Ectodermal cell (in vitro differentiated cells): ENCODE measurements around the gene FOXF1.

Source experiments
- H3K27ac ChIP-seq: 2 replicates; pipeline ENCODE4 v1.7.0; 2013; ENCODE audit warnings: mild to moderate bottlenecking, low read depth, low read length; ENCODE audit not compliant: insufficient read depth, poor library complexity, severe bottlenecking
- H3K27me3 ChIP-seq: 2 replicates; pipeline ENCODE4 v1.7.0; 2013; ENCODE audit warnings: mild to moderate bottlenecking, low read length; ENCODE audit not compliant: insufficient read depth, control insufficient read depth, poor library complexity, severe bottlenecking
- H3K36me3 ChIP-seq: one replicate; pipeline ENCODE4 v1.7.0; 2013; ENCODE audit warnings: low read length; ENCODE audit not compliant: control insufficient read depth, insufficient read depth
- H3K4me1 ChIP-seq: one replicate; pipeline ENCODE4 v1.7.0; 2013; ENCODE audit warnings: low read length; ENCODE audit not compliant: control insufficient read depth, insufficient read depth
- H3K4me3 ChIP-seq: 2 replicates; pipeline ENCODE4 v1.7.0; 2013; ENCODE audit warnings: low read depth, low read length, control low read depth; ENCODE audit not compliant: insufficient read depth
- H3K9me3 ChIP-seq: 2 replicates; pipeline ENCODE4 v1.7.0; 2013; ENCODE audit warnings: mild to moderate bottlenecking, low read length, moderate library complexity; ENCODE audit not compliant: control insufficient read depth
- WGBS, 2 experiments: methylation state at CpG; one replicate each; pipeline ENCODE4 v1.1.7; 2013; ENCODE audit warnings: missing lambda C conversion rate in 2 of 2; 5-methylcytosine and 5-hydroxymethylcytosine counted together

Gene FOXF1

GRCh38 chr16:86546638-86547013, 36.3 kb downstream of the FOXF1 start:
- no peaks in the 10 kb centered on the region for H3K4me1 ChIP-seq
- 94 to 95% methylated on average over 8 of the region's 8 CpGs for WGBS, 2 experiments
- H3K27me3 ChIP-seq, result no peaks in the 10 kb centered on the region
- peaks cover 14% of the 10 kb centered on the region for H3K36me3 ChIP-seq
- H3K9me3 ChIP-seq, result no peaks in the 10 kb centered on the region
- no peak overlapping the region for H3K27ac ChIP-seq
- no peak overlapping the region for H3K4me3 ChIP-seq

GRCh38 chr16:86547286-86547685, 37.0 kb downstream of the FOXF1 start:
- WGBS, 2 experiments, result 95 to 96% methylated on average over 11 of the region's 11 CpGs
- peaks cover 9% of the 10 kb centered on the region for H3K36me3 ChIP-seq

GRCh38 chr16:86549076-86549892, 39.0 kb downstream of the FOXF1 start:
- no peak overlapping the region for H3K27ac ChIP-seq
- 82 to 85% methylated on average over 8 of the region's 8 CpGs for WGBS, 2 experiments
- H3K4me1 ChIP-seq, result no peaks in the 10 kb centered on the region
- peaks cover 9% of the 10 kb centered on the region for H3K36me3 ChIP-seq
- H3K27me3 ChIP-seq, result no peaks in the 10 kb centered on the region
- no peak overlapping the region for H3K4me3 ChIP-seq
- no peaks in the 10 kb centered on the region for H3K9me3 ChIP-seq

More at GRCh38 chr16:86547286-86547685, 37.0 kb downstream of the FOXF1 start:
- Histone ChIP-seq H3K27ac (no peak overlapping the region), H3K27me3 (no peaks in the 10 kb centered on the region), H3K9me3 (no peaks in the 10 kb centered on the region), H3K4me3 (no peak overlapping the region), H3K4me1 (no peaks in the 10 kb centered on the region)

- WGBS, 2 experiments, result 95 to 96% methylated on average over 7 of the region's 7 CpGs
- Histone ChIP-seq H3K4me3 (no peak overlapping the region), H3K4me1 (no peaks in the 10 kb centered on the region), H3K27me3 (no peaks in the 10 kb centered on the region), H3K36me3 (peaks cover 9% of the 10 kb centered on the region), H3K9me3 (no peaks in the 10 kb centered on the region), H3K27ac (no peak overlapping the region)
Measured at GRCh38 chr16:86549893-86550190, 39.5 kb downstream of the FOXF1 start.

DNA sequence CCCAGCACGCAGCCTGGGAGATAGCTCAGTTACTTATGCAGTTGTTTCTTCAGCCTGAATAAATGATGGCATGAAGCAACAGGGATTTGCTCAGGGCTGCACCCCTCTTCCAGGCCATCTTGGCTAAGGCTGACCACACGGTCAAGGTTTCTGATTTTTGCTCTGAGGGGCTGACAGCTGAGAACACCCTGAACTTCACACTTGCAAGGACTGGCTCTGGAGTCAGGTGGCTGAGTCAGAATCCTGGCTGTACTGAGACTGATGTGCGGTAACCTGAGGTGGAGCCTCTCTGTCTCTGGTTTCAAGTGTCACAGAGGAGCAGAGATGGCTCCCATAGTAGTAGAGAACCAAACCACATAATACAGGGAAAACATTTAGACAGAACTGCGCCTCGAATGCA, 40.0 kb downstream of the FOXF1 start:
- Histone ChIP-seq H3K4me3 (no peak overlapping the region), H3K36me3 (peaks cover 9% of the 10 kb centered on the region)
- WGBS, 2 experiments, result 96 to 97% methylated on average over 5 of the region's 5 CpGs

GRCh38 chr16:86553356-86553755, 43.0 kb downstream of the FOXF1 start:
- Histone ChIP-seq H3K9me3 (no peaks in the 10 kb centered on the region), H3K27ac (no peak overlapping the region), H3K4me1 (no peaks in the 10 kb centered on the region), H3K27me3 (peaks cover 6% of the 10 kb centered on the region), H3K36me3 (peaks cover 3% of the 10 kb centered on the region), H3K4me3 (no peak overlapping the region)
- WGBS, 2 experiments, result 95 to 96% methylated on average over 22 of the region's 22 CpGs

More for the DNA sequence above, 40.0 kb downstream of the FOXF1 start:
- Histone ChIP-seq H3K27ac (no peak overlapping the region), H3K27me3 (no peaks in the 10 kb centered on the region), H3K9me3 (no peaks in the 10 kb centered on the region), H3K4me1 (no peaks in the 10 kb centered on the region)

- WGBS, 2 experiments, result 9 to 10% methylated on average over 10 of the region's 10 CpGs
- H3K36me3 ChIP-seq, result peaks cover under 1% of the 10 kb centered on the region
- no peaks in the 10 kb centered on the region for H3K4me1 ChIP-seq
- H3K27me3 ChIP-seq, result peaks cover 8% of the 10 kb centered on the region
- peak overlapping the region; percentile 79 for H3K4me3 ChIP-seq
- no peaks in the 10 kb centered on the region for H3K9me3 ChIP-seq
- peak overlapping the region; percentile 87 for H3K27ac ChIP-seq
Measured at GRCh38 chr16:86554599-86554916, 44.2 kb downstream of the FOXF1 start.

GRCh38 chr16:86554917-86555703, 44.8 kb downstream of the FOXF1 start, which contains the start of gene MTHFSD:
Gene MTHFSD (minus strand): TSS chr16:86555235. CDS start chr16:86555184, 51 bp downstream.
- Histone ChIP-seq H3K27ac (peak within 1 kb of the TSS; percentile 87), H3K27me3 (peaks cover 8% of the 10 kb centered on the region), H3K36me3 (no peaks in the 10 kb centered on the region), H3K9me3 (no peaks in the 10 kb centered on the region), H3K4me3 (peak within 1 kb of the TSS; percentile 79), H3K4me1 (no peaks in the 10 kb centered on the region)
- 7% methylated on average over 70 of the region's 70 CpGs for WGBS, 2 experiments

DNA sequence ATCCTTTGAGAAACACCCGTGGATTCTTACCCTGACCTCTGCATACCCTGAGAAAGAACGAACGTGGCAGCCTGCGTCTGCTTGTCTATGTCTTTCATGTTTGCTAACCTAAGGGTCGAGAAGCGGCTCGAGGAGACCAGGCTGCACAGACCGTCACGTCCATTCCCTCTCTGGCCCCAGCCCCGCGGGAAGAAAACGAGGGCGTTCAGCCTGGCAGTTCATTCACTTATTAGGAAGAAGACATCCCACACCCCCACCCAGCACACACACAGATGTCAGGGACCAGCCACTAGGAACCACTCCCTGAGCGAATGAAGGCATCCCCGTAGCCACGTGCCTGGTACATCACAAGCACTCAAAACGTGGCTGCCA, 45.4 kb downstream of the FOXF1 start:
- no peaks in the 10 kb centered on the region for H3K9me3 ChIP-seq
- H3K27ac ChIP-seq, result no peak overlapping the region
- WGBS, 2 experiments, result 67 to 68% methylated on average over 17 of the region's 17 CpGs
- no peaks in the 10 kb centered on the region for H3K4me1 ChIP-seq
- no peaks in the 10 kb centered on the region for H3K36me3 ChIP-seq
- peak overlapping the region; percentile 79 for H3K4me3 ChIP-seq
- H3K27me3 ChIP-seq, result peaks cover 8% of the 10 kb centered on the region

DNA sequence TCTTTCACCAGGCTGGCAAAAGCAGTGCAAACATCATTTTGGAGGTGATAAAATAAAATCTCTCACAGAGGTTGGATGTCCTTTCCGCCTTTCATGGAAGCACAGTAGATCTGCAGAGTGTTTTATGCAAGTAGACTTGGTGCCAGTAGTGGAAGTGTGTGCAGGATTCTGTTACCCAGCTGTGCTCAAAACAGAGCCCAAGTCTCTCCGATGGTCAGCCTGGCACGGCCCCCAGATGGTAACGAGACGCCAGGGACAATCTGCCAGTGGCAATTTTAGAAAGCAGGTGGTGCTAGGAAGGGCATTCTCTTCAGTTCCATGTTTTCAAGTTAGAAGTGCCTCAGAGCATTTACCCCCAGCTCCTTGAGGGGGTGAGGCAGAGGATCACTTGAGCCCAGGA, 46.2 kb downstream of the FOXF1 start:
- no peaks in the 10 kb centered on the region for H3K36me3 ChIP-seq
- no peaks in the 10 kb centered on the region for H3K4me1 ChIP-seq
- no peaks in the 10 kb centered on the region for H3K9me3 ChIP-seq
- no peak overlapping the region for H3K4me3 ChIP-seq
- WGBS, 2 experiments, result 75% methylated on average over 5 of the region's 5 CpGs
- H3K27ac ChIP-seq, result no peak overlapping the region
- peaks cover 8% of the 10 kb centered on the region for H3K27me3 ChIP-seq
